Activated T-cell treated with anti-CD3 and anti-CD28 coated beads for 24 hours (primary cell): ENCODE measurements around the gene ZNF385A.

Source experiments
- DNase-seq: peaks from one replicate; pipeline ENCODE4 v3.0.0-alpha.2; 2020; ENCODE audit warnings: low read depth

ZNF385A gene

GRCh38 chr12:54373649-54374561 lies 10.6 kb downstream of the ZNF385A start:
- DNase-seq: no peak

- no peak for DNase-seq
Observed at GRCh38 chr12:54372113-54372806, 12.3 kb downstream of the ZNF385A start.

- no peak for DNase-seq
Observed at GRCh38 chr12:54371328-54372112, 13.0 kb downstream of the ZNF385A start.

- no peak for DNase-seq
Observed at GRCh38 chr12:54370171-54370730, 14.3 kb downstream of the ZNF385A start.

GRCh38 chr12:54369597-54370131 lies 14.9 kb downstream of the ZNF385A start:
- DNase-seq: no peak

GRCh38 chr12:54368709-54369596 lies 15.6 kb downstream of the ZNF385A start:
- peak; percentile 84 for DNase-seq

- DNase-seq: no peak
Observed at GRCh38 chr12:54368025-54368708, 16.4 kb downstream of the ZNF385A start.

GRCh38 chr12:54364413-54364812 lies 20.1 kb downstream of the ZNF385A start, which contains the start of gene GPR84:
Gene GPR84 (minus strand): TSS chr12:54364486. CDS start chr12:54363851, 635 bp downstream.
- no peak for DNase-seq

- DNase-seq: no peak
Observed at GRCh38 chr12:54363618-54364017, 20.9 kb downstream of the ZNF385A start.

- no peak for DNase-seq
Observed at GRCh38 chr12:54363047-54363446, 21.5 kb downstream of the ZNF385A start.

- no peak for DNase-seq
Observed at GRCh38 chr12:54360717-54361456, 23.6 kb downstream of the ZNF385A start.

- DNase-seq: no peak
Observed at GRCh38 chr12:54359762-54360351, 24.7 kb downstream of the ZNF385A start.

- DNase-seq: peak; percentile 91
Observed at GRCh38 chr12:54358945-54359761, 25.4 kb downstream of the ZNF385A start.

- DNase-seq: peak; percentile 33
Observed at GRCh38 chr12:54358191-54358944, 26.2 kb downstream of the ZNF385A start.

- DNase-seq: no peak
Observed at GRCh38 chr12:54357506-54358190, 26.9 kb downstream of the ZNF385A start.

- no peak for DNase-seq
Observed at GRCh38 chr12:54356951-54357356, 27.6 kb downstream of the ZNF385A start.

- DNase-seq: no peak
Observed at GRCh38 chr12:54356228-54356627, 28.3 kb downstream of the ZNF385A start.
